H1 (cell line): Measurements from ENCODE around the gene ZNF2.

Source experiments
- ATF2 ChIP-seq: IDR thresholded peaks from 2 replicates; pipeline ENCODE4 v1.6.1; 2012; ENCODE audit warnings: low read length, inconsistent platforms
- BCL11A ChIP-seq, 2 experiments: IDR thresholded peaks; one replicate each; pipeline ENCODE4 v1.6.1; 2011; ENCODE audit warnings: low read depth in 2 of 2, low read length in 2 of 2, mild to moderate bottlenecking in 2 of 2
- CTBP2 ChIP-seq: IDR thresholded peaks from 2 replicates; pipeline ENCODE4 v1.7.0; 2011; ENCODE audit warnings: borderline replicate concordance, mild to moderate bottlenecking, moderate library complexity, mixed read lengths, low read length; ENCODE audit not compliant: insufficient read depth, insufficient read length
- CTCF ChIP-seq, 3 experiments: IDR thresholded peaks; 1 replicate in 2 of 3; 2 replicates in 1 of 3; pipeline versions ENCODE4 v1.5.1 to v1.6.1; 2011; ENCODE audit warnings: low read length in 3 of 3, mild to moderate bottlenecking in 3 of 3, inconsistent platforms in 2 of 3, low read depth in 1 of 3, moderate library complexity in 1 of 3; ENCODE audit not compliant: insufficient read depth in 1 of 3; ENCODE audit errors: control extremely low read depth in 1 of 3
- EZH2 ChIP-seq: fragments of 200-600 bp; sonication (generic); IDR thresholded peaks from 2 replicates; pipeline ENCODE4 v1.7.1; 2012; ENCODE audit warnings: low read depth, mild to moderate bottlenecking, moderate library complexity, low read length, inconsistent platforms; ENCODE audit not compliant: severe bottlenecking
- HDAC6 ChIP-seq: IDR thresholded peaks from one replicate; pipeline ENCODE4 v1.7.1; 2012; ENCODE audit warnings: low read depth, mild to moderate bottlenecking, inconsistent platforms, low read length, moderate library complexity
- POLR2A ChIP-seq, 2 experiments: IDR thresholded peaks; 1 replicate in 1 of 2; 2 replicates in 1 of 2; pipeline ENCODE4 v1.6.1; 2011; ENCODE audit warnings: low read depth in 2 of 2, low read length in 2 of 2, mild to moderate bottlenecking in 2 of 2; ENCODE audit errors: control extremely low read depth in 1 of 2
- RAD21 ChIP-seq, 2 experiments: IDR thresholded peaks in 1 of 2; conservative IDR thresholded peaks in 1 of 2; 2 replicates each; pipeline ENCODE4 v1.6.1; 2011; ENCODE audit warnings: low read depth in 2 of 2, low read length in 2 of 2, improper control_type of control experiment in 1 of 2, inconsistent platforms in 1 of 2, mild to moderate bottlenecking in 1 of 2, moderate library complexity in 1 of 2
- RFX5 ChIP-seq: IDR thresholded peaks from 2 replicates; pipeline ENCODE4 v1.6.1; 2011; ENCODE audit warnings: low read depth, low read length, improper control_type of control experiment, borderline replicate concordance
- SIRT6 ChIP-seq: IDR thresholded peaks from one replicate; pipeline ENCODE4 v1.7.1; 2012; ENCODE audit warnings: low read length, inconsistent platforms
- TAF1 ChIP-seq: IDR thresholded peaks from 2 replicates; pipeline ENCODE4 v1.6.1; 2011; ENCODE audit warnings: mild to moderate bottlenecking, low read depth, low read length
- USF2 ChIP-seq: IDR thresholded peaks from 2 replicates; pipeline ENCODE4 v1.6.1; 2011; ENCODE audit warnings: low read length, improper control_type of control experiment

- no peak for TF ChIP-seq CTCF (IDR thresholded peaks at IDR 0.05; ENCODE audit: control extremely low read depth in 1 of 3, insufficient read depth in 1 of 3, low read depth in 1 of 3, low read length in 3 of 3)
- no peak for TF ChIP-seq RAD21 (IDR thresholded peaks at IDR 0.05 in 1 of 2, conservative IDR thresholded peaks at IDR 0.05 in 1 of 2; ENCODE audit: low read depth in 2 of 2, low read length in 2 of 2)
- no peak for TF ChIP-seq BCL11A (IDR thresholded peaks at IDR 0.05; ENCODE audit: low read depth in 2 of 2, low read length in 2 of 2)
- TF ChIP-seq USF2 = no peak
- TF ChIP-seq CTBP2 = no peak
- no peak for TF ChIP-seq ATF2
- no peak for TF ChIP-seq RFX5
- TF ChIP-seq SIRT6 = no peak
- TF ChIP-seq TAF1 = no peak
- TF ChIP-seq EZH2 = no peak
- no peak for TF ChIP-seq HDAC6
- no peak for TF ChIP-seq POLR2A (IDR thresholded peaks at IDR 0.05; ENCODE audit: control extremely low read depth in 1 of 2, low read depth in 2 of 2, low read length in 2 of 2)
Observed at GRCh38 chr2:95208106-95208505, 42.5 kb downstream of the ZNF2 start.
